Stimulated activated CD4-positive, alpha-beta T cell treated with anti-CD3 and anti-CD28 coated beads, Interleukin-12 subunit alpha, Interleukin-12 subunit beta, amount 100 ng/mL, for 48 hours (primary cell): ENCODE measurements around the gene SLC10A3.
A peak's percentile ranks its signal among the peaks of the same experiment; 100 is the strongest.

Source experiments
- DNase-seq, 3 donors: peaks; one replicate each; pipeline ENCODE4 v3.0.0-alpha.2; 2020; ENCODE audit warnings: low read depth in 2 of 3, low spot score in 1 of 3

Gene SLC10A3, protein sequence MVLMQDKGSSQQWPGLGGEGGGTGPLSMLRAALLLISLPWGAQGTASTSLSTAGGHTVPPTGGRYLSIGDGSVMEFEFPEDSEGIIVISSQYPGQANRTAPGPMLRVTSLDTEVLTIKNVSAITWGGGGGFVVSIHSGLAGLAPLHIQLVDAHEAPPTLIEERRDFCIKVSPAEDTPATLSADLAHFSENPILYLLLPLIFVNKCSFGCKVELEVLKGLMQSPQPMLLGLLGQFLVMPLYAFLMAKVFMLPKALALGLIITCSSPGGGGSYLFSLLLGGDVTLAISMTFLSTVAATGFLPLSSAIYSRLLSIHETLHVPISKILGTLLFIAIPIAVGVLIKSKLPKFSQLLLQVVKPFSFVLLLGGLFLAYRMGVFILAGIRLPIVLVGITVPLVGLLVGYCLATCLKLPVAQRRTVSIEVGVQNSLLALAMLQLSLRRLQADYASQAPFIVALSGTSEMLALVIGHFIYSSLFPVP

DNA sequence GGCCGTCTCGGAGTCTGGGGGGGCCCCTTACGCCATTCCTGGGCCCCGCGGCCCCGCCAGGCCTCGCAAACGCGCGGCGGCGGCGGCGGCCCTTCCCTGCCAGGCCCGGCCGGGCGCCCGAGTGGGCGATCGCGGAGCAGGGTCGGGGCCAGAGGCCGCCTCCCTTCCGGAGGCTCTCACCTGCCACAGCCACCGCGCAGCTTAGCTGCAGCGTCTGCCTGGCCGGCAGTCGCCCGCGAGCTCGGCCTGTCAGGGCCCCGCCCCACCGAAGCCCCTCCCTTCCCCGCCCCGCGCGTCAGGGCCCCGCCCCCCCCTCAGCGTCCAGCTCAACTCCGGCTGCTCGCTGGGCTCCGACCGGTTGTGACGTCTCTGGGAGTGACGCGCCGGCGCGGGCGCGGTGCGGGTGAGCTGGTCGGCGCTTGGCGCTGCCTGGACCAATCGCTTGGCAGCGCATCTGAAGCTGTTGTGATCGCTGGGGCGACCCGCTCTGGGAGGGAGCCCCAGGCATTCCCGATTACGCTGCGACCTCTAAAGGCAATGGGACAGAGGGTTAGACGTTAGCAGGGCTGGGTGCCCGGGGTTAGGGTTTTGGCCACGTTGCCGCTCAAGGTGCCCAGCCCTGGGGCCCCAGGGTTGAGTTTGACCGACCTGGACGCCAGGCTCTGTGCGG, at the start of gene SLC10A3:
Gene SLC10A3 (minus strand): TSS at position 216 of the 670 bp plus-strand sequence. CDS start 1,689 bp downstream, outside the sequence.
- DNase-seq: peak; percentile 76 to 85 (median 84)

DNA sequence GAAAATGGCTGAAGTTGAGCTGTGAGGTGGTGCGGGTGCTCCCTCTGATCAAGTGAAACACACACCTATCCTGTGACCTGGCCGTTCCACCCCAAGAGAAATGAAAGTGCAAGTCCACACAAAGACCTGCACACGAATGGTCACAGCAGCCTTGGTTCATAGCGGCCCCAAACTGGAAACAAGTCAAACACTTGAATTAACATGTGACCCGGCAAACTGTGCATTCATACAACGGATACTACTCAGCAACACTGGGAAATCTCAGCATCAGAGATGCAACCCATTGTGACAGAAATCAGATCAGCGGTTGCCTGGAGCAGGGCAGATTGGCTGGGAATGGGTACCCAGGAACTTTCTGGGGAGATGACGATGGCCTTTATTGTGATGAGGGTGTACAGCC, 48.6 kb upstream of the SLC10A3 start:
- no peak for DNase-seq

DNA sequence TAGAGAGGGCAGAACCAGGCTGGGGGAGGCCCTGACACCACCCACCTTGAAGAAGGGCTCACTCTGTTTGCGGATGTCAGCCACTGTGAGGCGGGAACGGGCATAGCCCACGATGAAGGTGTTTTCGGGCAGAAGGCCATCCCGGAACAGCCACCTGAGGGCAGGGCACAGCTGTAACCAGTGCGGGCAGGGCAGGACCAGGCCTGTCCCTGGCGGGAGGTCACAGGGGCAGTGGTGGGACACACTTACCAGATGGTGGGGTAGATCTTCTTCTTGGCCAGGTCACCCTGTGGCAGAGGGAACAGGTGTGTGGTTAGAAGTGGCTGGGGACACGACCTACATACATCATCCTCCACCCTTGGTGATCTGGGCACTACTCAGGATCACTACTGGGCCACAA, 45.5 kb upstream of the SLC10A3 start:
- no peak for DNase-seq

DNA sequence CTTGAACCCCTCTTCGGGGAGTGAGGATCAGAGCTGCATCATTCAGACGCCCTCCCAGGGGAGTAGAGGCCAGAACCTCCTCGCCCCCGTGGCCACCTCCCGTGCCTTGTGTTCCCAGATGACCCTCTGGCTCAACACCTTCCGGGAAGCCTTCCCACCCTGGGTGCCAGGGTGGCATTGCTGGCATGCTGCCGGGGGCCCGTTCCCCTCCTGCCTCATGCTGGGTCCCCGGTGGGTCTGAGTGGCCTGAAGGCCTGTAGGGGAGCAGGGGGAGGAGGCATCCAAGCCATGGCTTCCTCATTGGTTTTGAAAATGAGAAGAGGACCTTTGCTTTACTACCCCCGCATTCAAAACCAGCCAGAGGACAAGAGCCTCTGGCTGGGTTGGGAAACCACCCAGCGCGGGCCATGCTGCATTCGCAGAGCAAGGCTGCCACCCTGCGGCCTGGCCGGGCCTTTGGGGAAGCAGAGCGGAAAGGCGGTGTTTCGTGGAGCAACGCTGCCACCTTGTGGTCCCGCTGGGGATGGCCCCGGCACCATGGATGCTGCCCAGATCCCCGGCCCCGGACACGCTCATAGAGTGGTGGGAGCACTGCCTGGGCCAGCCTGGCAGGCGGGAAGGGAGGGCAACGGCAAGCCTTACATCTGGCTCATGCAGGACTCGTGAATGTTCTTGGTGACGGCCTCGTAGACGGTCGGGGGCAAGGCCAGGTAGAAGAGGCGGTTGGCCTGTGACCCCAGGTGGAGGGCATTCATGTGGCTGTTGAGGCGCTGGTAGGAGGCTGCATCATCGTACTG, 44.3 kb upstream of the SLC10A3 start:
- peak; percentile 78 to 92 (median 78) for DNase-seq

DNA sequence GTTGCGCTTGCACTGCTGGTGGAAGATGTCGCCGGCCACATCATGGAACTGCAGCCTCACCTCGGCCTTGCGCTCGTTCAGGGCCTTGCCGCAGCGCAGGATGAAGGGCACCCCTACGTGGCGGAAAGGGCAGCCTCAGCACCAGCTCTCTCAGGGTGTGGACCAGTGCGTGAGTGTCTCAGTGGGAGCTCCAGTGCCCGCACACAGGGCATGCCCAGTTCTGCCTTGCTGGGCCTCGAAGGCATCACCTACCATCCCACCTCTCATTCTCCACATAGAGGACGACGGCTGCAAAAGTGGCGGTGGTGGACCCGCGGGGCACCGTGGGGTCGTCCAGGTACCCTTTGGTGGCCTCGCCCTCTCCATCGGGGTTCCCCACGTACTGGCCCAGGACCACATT, 42.3 kb upstream of the SLC10A3 start:
- no peak for DNase-seq

DNA sequence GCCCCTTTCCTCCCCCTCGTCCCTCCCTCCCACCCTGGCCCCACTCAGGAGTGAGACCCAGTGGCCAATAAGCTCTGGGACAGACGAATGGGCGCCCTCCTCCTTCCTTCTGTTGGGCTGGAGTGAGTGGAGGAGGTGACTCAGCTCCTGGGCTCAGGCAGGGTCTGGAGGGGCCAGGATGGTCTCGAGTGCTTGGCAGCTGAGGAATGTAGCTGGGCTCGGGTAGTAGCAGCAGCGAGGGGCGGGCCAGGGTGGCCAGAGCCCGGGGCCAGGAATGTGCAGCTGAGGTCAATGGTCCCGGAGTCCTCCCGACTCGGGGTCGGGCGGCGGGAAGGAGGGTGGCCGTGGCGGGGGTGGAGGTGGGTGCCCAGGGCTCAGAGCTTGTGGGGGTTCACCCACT, 41.2 kb upstream of the SLC10A3 start:
- no peak for DNase-seq

DNA sequence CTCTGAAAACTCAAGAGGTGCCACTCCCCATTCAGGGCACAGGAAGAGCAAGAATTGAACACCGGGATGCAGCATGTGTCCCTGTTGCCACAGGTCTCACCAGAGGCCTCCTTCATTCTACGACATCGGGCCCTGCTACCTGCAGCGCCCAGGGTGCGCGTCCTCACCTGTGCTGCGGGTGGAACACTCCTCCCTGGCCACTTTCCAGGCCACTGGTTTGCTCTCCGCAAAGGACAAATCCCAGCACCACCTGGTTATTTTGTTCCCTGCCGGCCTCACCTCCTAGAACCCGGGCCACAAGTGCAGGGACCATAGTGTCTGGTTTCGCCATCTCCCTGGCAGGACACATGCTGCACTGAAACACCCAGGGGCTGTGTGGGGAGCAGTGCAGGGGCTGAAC, 39.9 kb upstream of the SLC10A3 start:
- no peak for DNase-seq

DNA sequence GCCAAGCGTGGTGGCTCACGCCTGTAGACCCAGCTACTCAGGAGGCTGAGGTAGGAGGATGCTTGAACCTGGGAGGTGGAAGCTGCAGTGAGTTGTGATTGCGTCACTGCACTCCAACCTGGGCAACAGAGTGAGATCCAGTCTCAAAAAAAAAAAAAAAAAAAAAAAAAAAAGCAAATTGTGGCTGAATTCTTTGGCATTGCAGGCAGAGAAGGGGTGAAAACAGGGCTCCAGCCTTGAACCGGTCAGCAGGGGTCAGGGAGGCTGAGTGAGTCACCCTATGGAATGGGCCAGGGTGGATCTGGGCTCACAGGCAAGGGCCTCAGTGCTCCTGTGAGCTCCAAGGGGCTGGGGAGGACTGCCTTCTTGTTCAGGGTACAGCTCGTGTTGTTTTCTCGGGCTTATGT, 38.8 kb upstream of the SLC10A3 start:
- DNase-seq: no peak

DNA sequence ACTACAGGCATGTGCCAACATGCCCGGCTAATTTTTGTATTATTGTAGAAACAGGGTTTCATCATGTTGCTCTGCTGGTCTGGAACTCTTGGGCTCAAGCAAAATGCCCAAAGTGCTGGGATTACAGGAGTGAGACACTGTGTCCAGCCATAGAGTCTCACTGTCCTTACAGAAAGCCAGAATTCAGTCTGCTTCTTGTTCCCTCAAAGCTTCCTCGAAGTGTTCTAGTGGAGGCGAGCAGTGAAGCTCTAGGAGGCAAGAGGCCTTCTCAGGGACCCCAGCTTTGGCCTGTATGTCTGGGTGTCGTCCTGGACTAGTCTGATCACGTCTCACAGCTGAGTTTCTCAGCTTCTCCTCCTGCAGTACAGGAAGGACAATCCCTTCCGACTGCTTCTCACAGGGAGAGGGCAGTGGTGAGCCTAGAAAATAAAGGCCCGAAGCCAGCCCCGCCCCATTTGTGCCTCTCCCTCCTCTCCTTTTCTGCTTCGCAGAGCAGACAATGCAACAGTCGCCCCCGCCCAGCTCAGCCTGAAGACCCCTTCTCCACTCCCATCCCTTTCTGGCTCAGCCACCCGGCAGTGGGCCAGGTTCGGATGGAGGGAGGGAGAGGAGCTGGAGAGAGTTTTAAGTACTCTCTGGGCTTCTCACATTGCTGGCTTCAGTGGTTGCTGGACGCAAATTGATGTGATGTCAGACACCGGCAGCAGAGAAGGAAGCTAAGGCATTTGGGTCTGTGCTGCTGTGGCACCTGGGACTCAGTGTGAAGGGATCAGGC, 36.7 kb upstream of the SLC10A3 start:
- peak in 2 of 3 donors; percentile 48 to 51 for DNase-seq

DNA sequence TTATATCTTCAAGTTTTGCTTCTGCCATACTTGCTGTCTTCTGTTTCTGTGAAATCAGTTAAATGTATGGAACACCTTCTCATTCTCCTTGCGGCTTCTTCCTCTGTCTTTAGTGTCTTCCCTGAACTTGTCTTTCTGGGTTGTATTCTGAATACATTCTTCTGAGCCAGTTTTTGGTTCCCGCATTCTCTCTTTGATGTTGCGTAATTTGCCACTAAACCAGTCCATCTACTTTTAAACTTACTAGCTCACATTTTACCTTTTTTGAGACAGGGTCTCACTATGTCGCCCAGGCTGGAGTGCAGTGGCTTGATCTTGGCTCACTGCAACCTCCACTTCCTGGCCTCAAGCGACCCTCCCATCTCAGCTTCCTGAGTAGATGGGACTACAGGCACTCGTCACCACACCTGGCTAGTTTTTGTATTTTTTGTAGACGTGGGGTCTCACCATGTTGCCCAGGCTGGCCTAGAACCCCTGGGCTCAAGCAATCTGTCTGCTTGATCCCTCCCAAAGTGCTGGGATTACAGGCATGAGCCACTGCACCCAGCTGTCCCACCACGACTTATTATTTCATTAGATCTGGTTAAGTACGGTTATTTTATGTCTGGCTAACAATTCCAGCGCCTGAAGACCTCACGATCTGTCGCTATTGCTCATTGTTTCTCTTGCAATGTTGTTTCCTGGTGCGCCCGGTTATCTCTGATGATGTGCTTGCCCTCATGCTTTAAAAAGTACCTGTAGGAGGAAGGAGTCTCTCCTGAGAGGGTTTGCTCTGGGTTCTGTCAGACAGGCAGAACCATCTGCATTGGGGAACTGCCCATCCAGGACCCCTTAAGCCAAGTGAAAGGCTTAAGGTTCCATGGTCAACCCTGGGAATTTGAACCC, 35.4 kb upstream of the SLC10A3 start:
- no peak for DNase-seq

DNA sequence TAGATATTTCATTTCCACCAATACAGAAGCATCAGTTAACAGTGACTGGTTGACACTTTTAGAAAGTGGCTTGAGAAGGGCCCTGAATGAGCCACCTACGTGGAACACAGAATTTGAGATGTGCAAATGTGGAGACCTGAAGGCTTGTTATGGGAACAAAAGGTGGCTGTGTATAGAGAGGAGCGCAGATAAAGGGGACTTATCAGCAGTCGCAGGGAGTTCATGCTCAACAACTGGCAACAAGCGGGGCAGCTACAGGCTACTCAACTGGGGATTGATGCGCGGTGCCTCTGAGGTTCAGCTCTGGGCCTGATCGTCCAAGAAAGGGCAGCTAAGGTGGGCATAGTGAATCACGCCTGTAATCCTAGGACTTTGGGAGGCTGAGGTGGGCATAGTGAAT, 29.0 kb upstream of the SLC10A3 start:
- no peak for DNase-seq

DNA sequence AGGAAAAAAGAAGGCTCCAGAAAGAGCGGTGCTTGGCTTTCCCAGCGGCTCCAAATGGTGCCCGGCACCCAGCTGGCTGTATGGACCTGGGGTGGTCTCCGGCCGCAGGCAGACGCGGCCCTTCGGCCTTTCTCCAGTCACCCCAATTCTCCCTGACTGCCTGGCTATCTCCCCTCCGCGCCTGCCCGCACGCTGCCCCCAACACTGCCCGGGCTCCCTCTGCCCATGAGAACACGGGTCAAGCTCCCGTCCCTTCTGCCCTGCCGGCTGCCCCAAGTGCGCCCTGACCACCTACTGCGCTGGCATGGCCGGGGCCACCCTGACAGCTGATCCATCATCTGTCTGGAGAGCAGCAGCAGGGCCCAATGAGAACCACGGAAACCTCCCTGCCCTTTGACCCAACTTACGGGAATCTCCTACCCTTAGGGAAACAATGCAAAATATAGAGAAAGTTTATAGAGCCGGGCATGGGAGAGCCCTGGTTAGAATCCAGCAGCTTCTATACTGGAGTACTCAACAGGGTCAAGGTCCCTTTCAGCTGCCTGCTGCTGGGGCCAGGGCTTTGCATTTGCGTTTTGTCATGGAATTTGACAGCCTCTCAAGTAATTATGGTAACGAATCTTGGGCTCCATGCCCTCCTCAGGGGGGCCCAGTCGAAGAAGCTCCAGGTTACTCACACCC, 26.8 kb upstream of the SLC10A3 start:
- DNase-seq: no peak

DNA sequence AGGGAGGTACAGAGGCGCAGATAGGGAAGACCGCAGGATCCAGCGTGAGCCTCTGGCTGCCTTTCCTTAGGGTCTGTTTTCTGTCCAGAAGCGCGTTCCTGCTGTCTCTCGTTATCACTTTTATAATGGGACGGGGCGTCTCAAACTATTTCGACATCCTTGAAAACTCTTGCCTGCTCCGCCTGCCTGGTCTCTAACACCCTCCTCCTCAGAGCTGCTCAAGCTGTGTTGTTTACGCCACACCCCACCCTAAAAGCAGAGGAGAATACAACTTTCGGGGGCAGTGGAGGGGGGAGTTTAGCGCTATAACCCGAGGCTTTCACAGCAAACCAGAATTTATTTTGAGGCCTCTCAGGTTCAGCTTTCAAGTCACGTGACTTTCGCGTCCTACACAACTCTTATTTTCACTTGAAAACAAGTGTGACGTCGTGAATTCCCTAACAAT, 26.2 kb upstream of the SLC10A3 start:
- DNase-seq: no peak

DNA sequence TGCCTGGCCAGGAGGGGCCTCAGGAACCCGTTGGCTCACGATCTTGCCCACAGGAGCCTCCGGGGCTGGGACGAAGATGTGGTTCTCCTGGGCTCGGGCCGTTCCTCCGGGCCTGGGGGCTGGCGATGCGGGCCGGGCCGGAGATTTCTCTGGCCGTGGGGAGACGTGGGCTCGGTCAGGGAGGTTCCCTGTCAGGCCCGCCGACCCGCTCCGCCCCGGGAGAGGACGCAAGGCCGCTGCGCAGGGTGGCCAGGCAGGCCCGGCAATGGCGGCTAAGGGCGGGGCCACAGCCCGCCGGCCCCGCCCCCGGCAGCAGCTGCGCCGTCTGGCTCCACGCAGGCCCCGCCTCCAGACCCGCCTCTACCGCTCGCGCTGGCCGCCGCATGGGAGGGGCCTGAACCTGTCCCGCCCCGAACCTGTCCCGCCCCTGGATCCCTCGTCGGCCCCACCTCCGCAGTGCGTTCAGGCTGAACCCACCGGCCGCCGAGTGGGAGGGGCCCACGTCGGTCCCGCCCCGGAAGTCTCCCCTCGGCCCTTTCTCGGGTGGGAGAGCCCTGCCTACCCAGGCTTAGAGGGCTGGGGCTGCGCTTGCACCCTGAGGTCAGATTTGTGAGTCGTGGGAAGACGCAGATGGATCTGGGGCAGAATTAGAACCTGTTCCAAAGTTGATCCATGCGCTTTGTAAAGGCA, 25.7 kb upstream of the SLC10A3 start, which contains the start of gene FAM3A:
Gene FAM3A (minus strand): TSS at position 267 of the 690 bp plus-strand sequence. CDS start 460 bp downstream, outside the sequence.
- DNase-seq: peak; percentile 83 to 90 (median 88)

DNA sequence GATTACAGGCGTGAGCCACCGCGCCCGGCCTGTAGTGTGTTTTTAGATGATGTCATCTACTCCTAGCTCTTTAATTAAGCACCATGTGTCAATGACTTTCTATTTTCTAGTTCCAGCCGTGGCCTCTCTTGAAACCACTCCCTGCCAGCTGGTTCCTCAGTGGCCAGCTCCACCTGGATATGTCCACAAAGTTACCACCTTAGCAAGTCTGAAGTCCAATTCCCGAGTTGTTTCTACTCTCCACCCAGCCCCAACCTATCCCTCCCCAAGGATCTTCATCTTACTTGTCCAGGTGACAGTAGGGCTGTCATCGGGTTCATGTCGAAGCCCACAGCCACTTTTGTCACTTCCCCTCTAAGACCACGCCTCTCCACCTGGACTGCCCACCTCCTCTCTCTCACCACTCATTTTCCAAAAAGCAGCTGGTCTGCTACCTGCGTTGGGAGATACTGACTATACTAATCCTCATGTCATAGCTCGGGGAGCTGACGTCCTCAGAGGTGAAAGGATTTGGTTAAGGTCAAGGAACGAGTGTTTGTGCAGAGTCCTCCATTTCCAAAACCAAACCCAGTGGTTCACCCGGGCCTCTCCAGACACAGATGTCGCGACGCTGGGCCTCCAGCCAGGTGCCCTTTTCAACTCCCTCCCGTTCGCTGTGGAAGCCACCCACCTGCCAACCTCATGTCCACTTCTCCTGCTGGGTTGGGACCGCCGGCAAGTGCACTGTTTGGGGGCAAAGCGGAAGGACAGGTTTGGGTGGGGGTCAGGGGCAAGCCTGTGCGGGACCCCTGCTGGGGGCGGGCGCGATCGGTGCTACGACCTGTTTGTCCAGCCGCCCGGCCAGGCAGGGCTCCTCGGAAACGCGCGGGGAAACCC, 24.9 kb upstream of the SLC10A3 start:
- no peak for DNase-seq

DNA sequence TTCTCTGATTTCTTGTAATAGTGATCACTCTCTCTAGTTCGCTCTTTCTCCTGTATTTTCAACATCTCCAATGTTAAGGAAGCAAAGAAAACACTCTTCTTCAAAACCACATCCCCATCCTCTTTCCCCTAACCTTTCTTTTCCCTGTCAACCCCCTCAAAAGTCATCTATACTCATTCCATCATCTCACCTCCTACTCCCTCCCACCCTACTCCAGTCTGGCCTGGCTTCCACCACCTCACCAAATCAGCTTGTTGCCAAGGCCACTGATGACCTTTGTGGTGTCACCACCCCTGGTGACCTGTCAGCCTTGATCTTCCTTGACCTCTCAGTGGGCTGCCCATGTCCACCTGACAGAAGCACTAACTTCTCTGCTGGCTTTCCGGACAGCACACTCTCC, 23.3 kb upstream of the SLC10A3 start:
- no peak for DNase-seq

DNA sequence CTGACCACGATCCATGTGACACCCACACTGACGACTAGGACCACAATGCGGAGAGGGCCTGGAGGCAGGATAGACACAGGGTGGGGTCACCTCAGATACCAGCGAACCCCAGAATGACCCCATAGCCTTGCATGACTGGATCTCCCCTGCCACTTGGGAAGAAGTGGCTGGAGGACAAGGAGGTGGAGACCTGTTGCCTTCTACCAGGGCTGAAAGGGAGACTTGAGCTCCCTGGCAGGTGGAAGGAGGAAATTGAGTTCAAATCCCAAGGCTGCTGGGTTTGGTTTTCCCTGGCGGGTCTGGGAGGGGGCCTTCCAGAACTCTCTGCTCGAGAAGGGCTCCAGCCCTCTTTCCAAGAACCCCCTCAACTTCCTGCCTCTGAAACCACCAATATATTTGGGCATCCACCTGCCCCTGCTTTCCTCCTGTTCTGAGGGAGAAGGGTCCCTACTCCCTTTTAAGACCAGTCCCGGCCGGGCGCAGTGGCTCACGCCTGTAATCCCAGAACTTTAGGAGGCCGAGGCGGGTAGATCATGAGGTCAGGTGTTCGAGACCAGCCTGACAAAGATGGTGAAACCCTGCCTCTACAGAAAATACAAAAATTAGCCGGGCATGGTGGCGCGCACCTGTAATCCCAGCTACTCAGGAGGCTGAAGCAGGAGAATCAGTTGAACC, 22.6 kb upstream of the SLC10A3 start:
- DNase-seq: no peak
